ENCODE data around the gene HS3ST6.

DNA sequence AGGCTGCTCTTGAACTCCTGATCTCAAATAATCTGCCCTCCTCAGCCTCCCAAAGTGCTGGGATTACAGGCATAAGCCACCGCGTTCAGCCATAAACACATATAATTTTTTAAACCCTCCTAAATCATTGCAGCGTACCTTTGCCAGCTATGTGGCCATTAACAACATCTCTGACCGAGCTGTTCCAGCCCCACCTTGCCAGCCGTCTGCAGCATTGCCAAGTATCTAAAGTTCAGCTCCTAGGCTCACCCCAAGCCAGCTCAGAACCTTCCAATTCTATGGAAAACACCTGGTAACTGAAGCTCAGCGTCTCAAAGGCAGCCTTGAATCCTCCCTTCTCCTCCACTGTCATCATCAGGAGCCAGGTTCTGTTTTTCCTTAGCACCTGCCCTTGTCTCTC is 41.1 kb downstream of the HS3ST6 start:
- TF ChIP-seq, protein P1, sequence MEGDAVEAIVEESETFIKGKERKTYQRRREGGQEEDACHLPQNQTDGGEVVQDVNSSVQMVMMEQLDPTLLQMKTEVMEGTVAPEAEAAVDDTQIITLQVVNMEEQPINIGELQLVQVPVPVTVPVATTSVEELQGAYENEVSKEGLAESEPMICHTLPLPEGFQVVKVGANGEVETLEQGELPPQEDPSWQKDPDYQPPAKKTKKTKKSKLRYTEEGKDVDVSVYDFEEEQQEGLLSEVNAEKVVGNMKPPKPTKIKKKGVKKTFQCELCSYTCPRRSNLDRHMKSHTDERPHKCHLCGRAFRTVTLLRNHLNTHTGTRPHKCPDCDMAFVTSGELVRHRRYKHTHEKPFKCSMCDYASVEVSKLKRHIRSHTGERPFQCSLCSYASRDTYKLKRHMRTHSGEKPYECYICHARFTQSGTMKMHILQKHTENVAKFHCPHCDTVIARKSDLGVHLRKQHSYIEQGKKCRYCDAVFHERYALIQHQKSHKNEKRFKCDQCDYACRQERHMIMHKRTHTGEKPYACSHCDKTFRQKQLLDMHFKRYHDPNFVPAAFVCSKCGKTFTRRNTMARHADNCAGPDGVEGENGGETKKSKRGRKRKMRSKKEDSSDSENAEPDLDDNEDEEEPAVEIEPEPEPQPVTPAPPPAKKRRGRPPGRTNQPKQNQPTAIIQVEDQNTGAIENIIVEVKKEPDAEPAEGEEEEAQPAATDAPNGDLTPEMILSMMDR (IDR thresholded peaks at IDR 0.05; ENCODE audit: insufficient read depth, low read length): no peak
- TF ChIP-seq SPI1 (IDR thresholded peaks at IDR 0.05; ENCODE audit: borderline replicate concordance, low read depth): no peak
- TF ChIP-seq POLR2AphosphoS5 (IDR thresholded peaks at IDR 0.05; ENCODE audit: low read depth): no peak
- TF ChIP-seq, protein P2, sequence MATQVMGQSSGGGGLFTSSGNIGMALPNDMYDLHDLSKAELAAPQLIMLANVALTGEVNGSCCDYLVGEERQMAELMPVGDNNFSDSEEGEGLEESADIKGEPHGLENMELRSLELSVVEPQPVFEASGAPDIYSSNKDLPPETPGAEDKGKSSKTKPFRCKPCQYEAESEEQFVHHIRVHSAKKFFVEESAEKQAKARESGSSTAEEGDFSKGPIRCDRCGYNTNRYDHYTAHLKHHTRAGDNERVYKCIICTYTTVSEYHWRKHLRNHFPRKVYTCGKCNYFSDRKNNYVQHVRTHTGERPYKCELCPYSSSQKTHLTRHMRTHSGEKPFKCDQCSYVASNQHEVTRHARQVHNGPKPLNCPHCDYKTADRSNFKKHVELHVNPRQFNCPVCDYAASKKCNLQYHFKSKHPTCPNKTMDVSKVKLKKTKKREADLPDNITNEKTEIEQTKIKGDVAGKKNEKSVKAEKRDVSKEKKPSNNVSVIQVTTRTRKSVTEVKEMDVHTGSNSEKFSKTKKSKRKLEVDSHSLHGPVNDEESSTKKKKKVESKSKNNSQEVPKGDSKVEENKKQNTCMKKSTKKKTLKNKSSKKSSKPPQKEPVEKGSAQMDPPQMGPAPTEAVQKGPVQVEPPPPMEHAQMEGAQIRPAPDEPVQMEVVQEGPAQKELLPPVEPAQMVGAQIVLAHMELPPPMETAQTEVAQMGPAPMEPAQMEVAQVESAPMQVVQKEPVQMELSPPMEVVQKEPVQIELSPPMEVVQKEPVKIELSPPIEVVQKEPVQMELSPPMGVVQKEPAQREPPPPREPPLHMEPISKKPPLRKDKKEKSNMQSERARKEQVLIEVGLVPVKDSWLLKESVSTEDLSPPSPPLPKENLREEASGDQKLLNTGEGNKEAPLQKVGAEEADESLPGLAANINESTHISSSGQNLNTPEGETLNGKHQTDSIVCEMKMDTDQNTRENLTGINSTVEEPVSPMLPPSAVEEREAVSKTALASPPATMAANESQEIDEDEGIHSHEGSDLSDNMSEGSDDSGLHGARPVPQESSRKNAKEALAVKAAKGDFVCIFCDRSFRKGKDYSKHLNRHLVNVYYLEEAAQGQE (IDR thresholded peaks at IDR 0.05; ENCODE audit: insufficient replicate concordance, low read depth): no peak

Measured in HL-60 (cell line).